ENCODE results near the gene DHRS4.

The DHRS4 gene

DNA sequence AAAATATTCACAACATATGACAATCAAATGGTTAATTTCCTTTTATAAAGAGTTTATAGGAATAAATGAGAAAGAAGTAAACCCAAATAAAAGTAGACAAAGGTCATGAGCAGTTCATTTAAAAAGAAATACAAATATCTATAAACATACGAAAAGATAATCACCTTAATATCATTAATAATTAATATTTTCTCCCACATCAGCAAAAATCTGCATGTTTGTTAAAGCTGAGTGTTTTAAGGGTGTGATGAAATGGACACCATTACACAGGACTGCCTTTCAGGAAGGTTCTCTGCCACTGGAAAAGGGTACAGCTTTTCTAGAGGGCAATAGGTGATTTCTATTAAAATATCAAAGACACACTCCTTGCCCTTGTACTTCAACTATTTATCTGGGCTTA, 14.7 kb upstream of the DHRS4 start:
- no peak for TF ChIP-seq EZH2 (IDR thresholded peaks at IDR 0.05; ENCODE audit: borderline replicate concordance, low read length)
- no peak for TF ChIP-seq CTCF (IDR thresholded peaks at IDR 0.05; ENCODE audit: low read length)
- no peaks in the 10 kb centered on the region for H3F3A ChIP-seq (ENCODE audit: insufficient read depth, low read length)
- no peaks in the 10 kb centered on the region for H3K9me2 ChIP-seq (ENCODE audit: low read depth, low read length)
- H4K20me1 ChIP-seq (ENCODE audit: insufficient read depth, low read length): no peaks in the 10 kb centered on the region
- H3K4me2 ChIP-seq (ENCODE audit: low read length): no peak overlapping the region
- H3K4me1 ChIP-seq (ENCODE audit: insufficient read depth, low read length, severe bottlenecking): no peaks in the 10 kb centered on the region
- H3K36me3 ChIP-seq (ENCODE audit: insufficient read depth, low read length): no peaks in the 10 kb centered on the region
- no peak overlapping the region for H3K27ac ChIP-seq (ENCODE audit: low read depth, low read length, poor library complexity, severe bottlenecking)
- no peaks in the 10 kb centered on the region for H3K79me2 ChIP-seq (ENCODE audit: insufficient read depth, low read length)
- no peak overlapping the region for H2AFZ ChIP-seq (ENCODE audit: low read length)
- H3K4me3 ChIP-seq (ENCODE audit: low read depth, low read length, poor library complexity, severe bottlenecking): no peak overlapping the region
- H3K9me3 ChIP-seq (ENCODE audit: low read length): no peaks in the 10 kb centered on the region
- no peaks in the 10 kb centered on the region for H3K27me3 ChIP-seq (ENCODE audit: insufficient read depth, low read length)
- H3K9ac ChIP-seq (ENCODE audit: low read length): no peak overlapping the region

GRCh38 chr14:23939607-23940326, 13.8 kb upstream of the DHRS4 start:
- Histone ChIP-seq H3K9me3 (ENCODE audit: low read length) (no peaks in the 10 kb centered on the region), H3K27ac (ENCODE audit: low read depth, low read length, poor library complexity, severe bottlenecking) (no peak overlapping the region), H3K9ac (ENCODE audit: low read length) (no peak overlapping the region), H3K4me1 (ENCODE audit: insufficient read depth, low read length, severe bottlenecking) (no peaks in the 10 kb centered on the region), H3K27me3 (ENCODE audit: insufficient read depth, low read length) (no peaks in the 10 kb centered on the region), H3K4me3 (ENCODE audit: low read depth, low read length, poor library complexity, severe bottlenecking) (no peak overlapping the region), H3K4me2 (ENCODE audit: low read length) (no peak overlapping the region), H3K9me2 (ENCODE audit: low read depth, low read length) (no peaks in the 10 kb centered on the region), H4K20me1 (ENCODE audit: insufficient read depth, low read length) (no peaks in the 10 kb centered on the region), H3K79me2 (ENCODE audit: insufficient read depth, low read length) (no peaks in the 10 kb centered on the region), H3F3A (ENCODE audit: insufficient read depth, low read length) (no peaks in the 10 kb centered on the region), H2AFZ (ENCODE audit: low read length) (no peak overlapping the region), H3K36me3 (ENCODE audit: insufficient read depth, low read length) (no peaks in the 10 kb centered on the region)
- TF ChIP-seq CTCF (IDR thresholded peaks at IDR 0.05; ENCODE audit: low read length): no peak
- TF ChIP-seq EZH2 (IDR thresholded peaks at IDR 0.05; ENCODE audit: borderline replicate concordance, low read length): no peak

DNA sequence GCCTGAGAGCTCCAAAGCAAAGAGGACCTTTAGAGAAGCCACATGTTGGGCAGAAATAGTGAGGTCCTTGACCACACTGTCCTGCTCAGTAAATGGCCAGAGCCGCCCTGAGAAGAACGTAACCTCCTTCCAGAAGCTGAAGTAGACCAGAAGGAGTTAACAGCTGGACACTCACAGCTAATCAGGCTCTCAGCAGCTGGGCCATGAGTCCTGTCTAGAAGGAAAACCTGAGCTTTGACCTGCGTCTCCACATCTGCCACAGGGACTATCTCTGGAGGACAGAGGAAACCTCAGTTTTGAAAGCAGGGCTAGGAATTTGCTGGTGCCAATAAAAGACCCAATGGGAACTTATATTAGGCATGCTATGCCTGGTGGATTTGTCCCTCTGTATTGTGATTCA, 12.3 kb upstream of the DHRS4 start:
- Histone ChIP-seq H3K4me1 (ENCODE audit: insufficient read depth, low read length, severe bottlenecking) (no peaks in the 10 kb centered on the region), H2AFZ (ENCODE audit: low read length) (no peak overlapping the region), H4K20me1 (ENCODE audit: insufficient read depth, low read length) (no peaks in the 10 kb centered on the region), H3K27me3 (ENCODE audit: insufficient read depth, low read length) (no peaks in the 10 kb centered on the region), H3K9me2 (ENCODE audit: low read depth, low read length) (no peaks in the 10 kb centered on the region), H3K4me2 (ENCODE audit: low read length) (no peak overlapping the region), H3K79me2 (ENCODE audit: insufficient read depth, low read length) (no peaks in the 10 kb centered on the region), H3F3A (ENCODE audit: insufficient read depth, low read length) (no peaks in the 10 kb centered on the region), H3K9ac (ENCODE audit: low read length) (no peak overlapping the region), H3K4me3 (ENCODE audit: low read depth, low read length, poor library complexity, severe bottlenecking) (no peak overlapping the region), H3K27ac (ENCODE audit: low read depth, low read length, poor library complexity, severe bottlenecking) (no peak overlapping the region), H3K36me3 (ENCODE audit: insufficient read depth, low read length) (no peaks in the 10 kb centered on the region), H3K9me3 (ENCODE audit: low read length) (no peaks in the 10 kb centered on the region)
- TF ChIP-seq EZH2 (IDR thresholded peaks at IDR 0.05; ENCODE audit: borderline replicate concordance, low read length) (no peak), CTCF (IDR thresholded peaks at IDR 0.05; ENCODE audit: low read length) (no peak)
